Measurements from ENCODE around the gene AUTS2.

AUTS2 gene

GRCh38 chr7:70071766-70072165 is 473.5 kb downstream of the AUTS2 start:
- no peaks in the 10 kb centered on the region for H3K79me2 ChIP-seq (ENCODE audit: insufficient read depth, low read length)
- no peak overlapping the region for H3K4me3 ChIP-seq (ENCODE audit: insufficient read depth, low read length, poor library complexity, severe bottlenecking)
- H3K27ac ChIP-seq (ENCODE audit: low read depth, low read length), result no peak overlapping the region
- H3K9ac ChIP-seq (ENCODE audit: low read length), result no peak overlapping the region
- H3K9me3 ChIP-seq (ENCODE audit: insufficient read depth, low read length), result no peaks in the 10 kb centered on the region
- no peaks in the 10 kb centered on the region for H3F3A ChIP-seq (ENCODE audit: insufficient read depth)
- H3K4me2 ChIP-seq (ENCODE audit: low read depth, low read length, poor library complexity, severe bottlenecking), result no peak overlapping the region
- H3K9me2 ChIP-seq (replicated peaks; ENCODE audit: insufficient read depth, low read length), result no peaks in the 10 kb centered on the region
- H4K20me1 ChIP-seq (ENCODE audit: low read depth, low read length), result 0 out of 2 replicates have a peak, but pooled peaks cover 3% of the 10 kb centered on the region
- no peaks in the 10 kb centered on the region for H3K36me3 ChIP-seq (ENCODE audit: low read length)
- H2AFZ ChIP-seq (ENCODE audit: low read depth, low read length, severe bottlenecking), result no peak overlapping the region
- no peaks in the 10 kb centered on the region for H3K27me3 ChIP-seq (ENCODE audit: low read length)
- TF ChIP-seq EZH2phosphoT487 (conservative IDR thresholded peaks at IDR 0.05; ENCODE audit: low read length), result no peak
- TF ChIP-seq, protein P1, sequence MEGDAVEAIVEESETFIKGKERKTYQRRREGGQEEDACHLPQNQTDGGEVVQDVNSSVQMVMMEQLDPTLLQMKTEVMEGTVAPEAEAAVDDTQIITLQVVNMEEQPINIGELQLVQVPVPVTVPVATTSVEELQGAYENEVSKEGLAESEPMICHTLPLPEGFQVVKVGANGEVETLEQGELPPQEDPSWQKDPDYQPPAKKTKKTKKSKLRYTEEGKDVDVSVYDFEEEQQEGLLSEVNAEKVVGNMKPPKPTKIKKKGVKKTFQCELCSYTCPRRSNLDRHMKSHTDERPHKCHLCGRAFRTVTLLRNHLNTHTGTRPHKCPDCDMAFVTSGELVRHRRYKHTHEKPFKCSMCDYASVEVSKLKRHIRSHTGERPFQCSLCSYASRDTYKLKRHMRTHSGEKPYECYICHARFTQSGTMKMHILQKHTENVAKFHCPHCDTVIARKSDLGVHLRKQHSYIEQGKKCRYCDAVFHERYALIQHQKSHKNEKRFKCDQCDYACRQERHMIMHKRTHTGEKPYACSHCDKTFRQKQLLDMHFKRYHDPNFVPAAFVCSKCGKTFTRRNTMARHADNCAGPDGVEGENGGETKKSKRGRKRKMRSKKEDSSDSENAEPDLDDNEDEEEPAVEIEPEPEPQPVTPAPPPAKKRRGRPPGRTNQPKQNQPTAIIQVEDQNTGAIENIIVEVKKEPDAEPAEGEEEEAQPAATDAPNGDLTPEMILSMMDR (IDR thresholded peaks at IDR 0.05; ENCODE audit: insufficient read depth, low read length, poor library complexity, severe bottlenecking), result no peak

GRCh38 chr7:70072220-70072619 is 473.9 kb downstream of the AUTS2 start:
- Histone ChIP-seq H3F3A (ENCODE audit: insufficient read depth) (no peaks in the 10 kb centered on the region), H2AFZ (ENCODE audit: low read depth, low read length, severe bottlenecking) (no peak overlapping the region), H4K20me1 (ENCODE audit: low read depth, low read length) (0 out of 2 replicates have a peak, but pooled peaks cover 2% of the 10 kb centered on the region), H3K79me2 (ENCODE audit: insufficient read depth, low read length) (no peaks in the 10 kb centered on the region), H3K9me2 (replicated peaks; ENCODE audit: insufficient read depth, low read length) (no peaks in the 10 kb centered on the region), H3K4me2 (ENCODE audit: low read depth, low read length, poor library complexity, severe bottlenecking) (no peak overlapping the region), H3K9ac (ENCODE audit: low read length) (no peak overlapping the region), H3K36me3 (ENCODE audit: low read length) (no peaks in the 10 kb centered on the region), H3K9me3 (ENCODE audit: insufficient read depth, low read length) (no peaks in the 10 kb centered on the region), H3K4me3 (ENCODE audit: insufficient read depth, low read length, poor library complexity, severe bottlenecking) (no peak overlapping the region), H3K27me3 (ENCODE audit: low read length) (no peaks in the 10 kb centered on the region), H3K27ac (ENCODE audit: low read depth, low read length) (no peak overlapping the region)
- no peak for TF ChIP-seq EZH2phosphoT487 (conservative IDR thresholded peaks at IDR 0.05; ENCODE audit: low read length)
- TF ChIP-seq, protein P1 (IDR thresholded peaks at IDR 0.05; ENCODE audit: insufficient read depth, low read length, poor library complexity, severe bottlenecking), result no peak

GRCh38 chr7:70076325-70076724 is 478.1 kb downstream of the AUTS2 start:
- no peak overlapping the region for H3K4me2 ChIP-seq (ENCODE audit: low read depth, low read length, poor library complexity, severe bottlenecking)
- H3K9ac ChIP-seq (ENCODE audit: low read length), result no peak overlapping the region
- TF ChIP-seq EZH2phosphoT487 (conservative IDR thresholded peaks at IDR 0.05; ENCODE audit: low read length), result no peak
- TF ChIP-seq, protein P1 (IDR thresholded peaks at IDR 0.05; ENCODE audit: insufficient read depth, low read length, poor library complexity, severe bottlenecking), result no peak
- no peak overlapping the region for H3K4me3 ChIP-seq (ENCODE audit: insufficient read depth, low read length, poor library complexity, severe bottlenecking)
- no peaks in the 10 kb centered on the region for H4K20me1 ChIP-seq (ENCODE audit: low read depth, low read length)
- no peaks in the 10 kb centered on the region for H3K9me3 ChIP-seq (ENCODE audit: insufficient read depth, low read length)
- no peaks in the 10 kb centered on the region for H3K79me2 ChIP-seq (ENCODE audit: insufficient read depth, low read length)
- H3K36me3 ChIP-seq (ENCODE audit: low read length), result no peaks in the 10 kb centered on the region
- no peak overlapping the region for H2AFZ ChIP-seq (ENCODE audit: low read depth, low read length, severe bottlenecking)
- no peaks in the 10 kb centered on the region for H3K9me2 ChIP-seq (replicated peaks; ENCODE audit: insufficient read depth, low read length)
- no peaks in the 10 kb centered on the region for H3K27me3 ChIP-seq (ENCODE audit: low read length)
- no peak overlapping the region for H3K27ac ChIP-seq (ENCODE audit: low read depth, low read length)
- H3F3A ChIP-seq (ENCODE audit: insufficient read depth), result no peaks in the 10 kb centered on the region

Measured in SU-DHL-6 (cell line).